Dermis blood vessel endothelial cell (primary cell): Measurements from ENCODE around the gene LRMDA. TPM values are rescaled to one million over a fixed set of nuclear protein-coding genes. Genes with fewer than 3 reads are reported as not detected.

Experiments
- DNase-seq: peaks from one replicate; pipeline ENCODE4 v3.0.0; 2010
- total RNA-seq: library from RNA; depleted of rRNA; stranded (reverse); fragments of >200 nt; gene quantifications from 2 replicates; pipeline ENCODE4 v1.2.3, GENCODE V29; 2014

LRMDA gene
- total RNA-seq, 1 donor from 2014 or later = 27.4 TPM

GRCh38 chr10:76324283-76324682 lies 892.9 kb downstream of the LRMDA start:
- DNase-seq = no peak

- DNase-seq = no peak
Measured at GRCh38 chr10:76327441-76327840, 896.0 kb downstream of the LRMDA start.

- DNase-seq = no peak
Measured at GRCh38 chr10:76328348-76328747, 896.9 kb downstream of the LRMDA start.

- DNase-seq = peak; percentile 45
Measured at GRCh38 chr10:76329891-76330575, 898.6 kb downstream of the LRMDA start.

GRCh38 chr10:76331742-76332141 lies 900.3 kb downstream of the LRMDA start:
- DNase-seq = no peak

GRCh38 chr10:76333326-76333725 lies 901.9 kb downstream of the LRMDA start:
- DNase-seq = no peak

- DNase-seq = no peak
Measured at GRCh38 chr10:76333796-76334195, 902.4 kb downstream of the LRMDA start.

GRCh38 chr10:76334255-76334654 lies 902.8 kb downstream of the LRMDA start:
- no peak for DNase-seq

- DNase-seq = peak; percentile 67
Measured at GRCh38 chr10:76336213-76336963, 905.0 kb downstream of the LRMDA start.

- DNase-seq = peak; percentile 66
Measured at GRCh38 chr10:76337641-76338040, 906.2 kb downstream of the LRMDA start.

GRCh38 chr10:76338187-76338586 lies 906.8 kb downstream of the LRMDA start:
- DNase-seq = no peak

GRCh38 chr10:76341740-76342139 lies 910.3 kb downstream of the LRMDA start:
- no peak for DNase-seq

- DNase-seq = no peak
Measured at GRCh38 chr10:76342996-76343395, 911.6 kb downstream of the LRMDA start.

GRCh38 chr10:76347832-76348231 lies 916.4 kb downstream of the LRMDA start:
- DNase-seq = no peak

GRCh38 chr10:76350583-76350982 lies 919.2 kb downstream of the LRMDA start:
- DNase-seq = no peak

- DNase-seq = peak; percentile 93
Measured at GRCh38 chr10:76352300-76352699, 920.9 kb downstream of the LRMDA start.

GRCh38 chr10:76353237-76353851 lies 921.9 kb downstream of the LRMDA start:
- no peak for DNase-seq

- no peak for DNase-seq
Measured at GRCh38 chr10:76354212-76354738, 922.9 kb downstream of the LRMDA start.

- no peak for DNase-seq
Measured at GRCh38 chr10:76354921-76355320, 923.5 kb downstream of the LRMDA start.

- DNase-seq = no peak
Measured at GRCh38 chr10:76356557-76356956, 925.1 kb downstream of the LRMDA start.

- peak; percentile 23 for DNase-seq
Measured at GRCh38 chr10:76357726-76358415, 926.4 kb downstream of the LRMDA start.

GRCh38 chr10:76358743-76359395 lies 927.4 kb downstream of the LRMDA start:
- DNase-seq = no peak
